NK-92 (cell line): ENCODE data around the gene CTDSP1.

Source experiments
- DNase-seq: peaks from one replicate; lab custom pipeline; 2025; ENCODE audit not compliant: unreplicated experiment; lab: John Stamatoyannopoulos, UW

The CTDSP1 gene

DNA sequence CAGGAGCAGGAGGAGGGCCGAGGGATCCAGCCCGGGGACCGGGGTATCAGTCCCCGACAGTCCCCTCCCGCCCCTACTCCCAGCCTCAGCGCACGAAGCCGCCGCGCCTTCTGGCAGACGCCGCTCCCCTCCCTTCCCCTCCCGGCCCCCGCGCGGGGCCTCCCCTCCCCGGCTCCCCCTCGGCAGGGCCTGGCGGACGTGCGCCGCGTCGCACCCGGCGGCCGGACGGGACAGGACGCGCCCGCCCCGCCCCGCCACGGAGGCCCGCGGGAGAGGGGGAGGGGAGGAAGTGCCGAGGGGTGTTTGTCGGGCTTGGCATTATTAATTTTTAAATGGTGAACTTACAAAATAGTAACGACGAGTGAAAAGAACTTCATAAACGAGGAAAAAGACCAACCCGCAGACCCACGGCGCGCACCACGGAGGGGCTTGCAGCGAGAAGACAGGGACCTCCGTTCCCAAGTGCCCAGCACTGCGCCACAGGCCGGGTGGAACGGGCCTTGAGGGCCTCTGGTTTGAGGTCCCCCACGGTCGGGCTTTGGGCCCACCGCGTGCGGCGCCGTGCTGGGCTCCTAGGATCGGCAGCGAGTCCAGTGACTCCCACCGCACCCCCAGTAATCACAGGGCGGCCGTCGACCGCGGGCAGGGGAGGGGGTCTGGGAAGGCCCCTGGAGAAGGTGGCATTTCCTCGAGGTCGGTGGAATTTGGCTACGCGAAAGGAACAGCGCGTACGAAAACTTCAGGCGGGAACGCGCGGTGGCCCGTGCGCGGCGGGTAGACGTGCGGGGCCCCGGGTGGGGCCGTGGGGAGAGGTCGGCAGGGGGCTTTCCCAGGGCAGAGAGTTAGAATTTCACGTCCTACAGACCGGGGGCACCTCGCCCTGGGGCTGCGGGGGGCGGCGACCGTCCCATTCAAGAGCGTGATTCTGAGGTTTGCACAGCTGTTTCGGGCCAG, 954 bp upstream of the CTDSP1 start:
- DNase-seq = no peak

GRCh38 chr2:218400167-218400929, 680 bp downstream of the CTDSP1 start:
- DNase-seq = no peak

DNA sequence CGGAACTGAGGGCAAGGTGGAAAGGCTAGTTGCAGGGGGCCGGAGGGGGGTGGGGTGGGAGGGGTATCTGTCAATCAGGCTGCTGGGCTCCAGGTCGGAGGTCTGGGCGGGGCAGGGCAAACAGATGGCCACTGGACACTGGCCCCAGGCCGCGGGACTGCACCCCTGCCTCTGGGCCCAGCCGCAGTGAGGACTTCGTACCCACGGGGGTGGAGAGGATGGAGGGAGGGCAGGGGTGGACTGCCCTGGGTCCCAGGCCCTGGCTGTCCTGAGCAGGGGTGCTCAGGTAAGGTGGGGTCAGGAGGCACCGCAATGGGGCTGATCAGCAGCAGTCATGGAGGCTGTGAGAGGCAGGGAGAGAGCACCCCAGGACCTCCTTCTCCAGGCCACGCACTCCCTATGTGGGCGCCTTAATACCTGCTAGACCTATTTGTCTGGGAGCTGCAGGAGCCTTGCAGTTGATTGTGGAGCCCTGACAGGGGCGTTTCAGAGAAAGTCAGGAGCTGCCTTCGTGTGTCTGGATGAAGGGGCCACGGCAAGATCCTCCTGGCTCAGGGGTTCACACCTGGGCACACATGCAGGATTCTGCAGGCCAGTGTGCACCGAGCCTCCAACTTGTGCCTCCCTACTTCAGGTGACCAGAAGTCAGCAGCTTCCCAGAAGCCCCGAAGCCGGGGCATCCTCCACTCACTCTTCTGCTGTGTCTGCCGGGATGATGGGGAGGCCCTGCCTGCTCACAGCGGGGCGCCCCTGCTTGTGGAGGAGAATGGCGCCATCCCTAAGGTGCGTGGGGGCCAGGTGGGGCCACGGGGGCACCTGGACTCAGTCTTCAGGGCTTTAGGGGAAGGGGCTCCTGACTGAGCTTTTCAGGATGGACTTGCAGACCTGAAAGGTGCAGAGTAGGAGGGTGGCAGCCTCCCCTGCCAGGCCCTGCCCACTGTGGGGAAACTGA, 1.5 kb downstream of the CTDSP1 start:
- no peak for DNase-seq

DNA sequence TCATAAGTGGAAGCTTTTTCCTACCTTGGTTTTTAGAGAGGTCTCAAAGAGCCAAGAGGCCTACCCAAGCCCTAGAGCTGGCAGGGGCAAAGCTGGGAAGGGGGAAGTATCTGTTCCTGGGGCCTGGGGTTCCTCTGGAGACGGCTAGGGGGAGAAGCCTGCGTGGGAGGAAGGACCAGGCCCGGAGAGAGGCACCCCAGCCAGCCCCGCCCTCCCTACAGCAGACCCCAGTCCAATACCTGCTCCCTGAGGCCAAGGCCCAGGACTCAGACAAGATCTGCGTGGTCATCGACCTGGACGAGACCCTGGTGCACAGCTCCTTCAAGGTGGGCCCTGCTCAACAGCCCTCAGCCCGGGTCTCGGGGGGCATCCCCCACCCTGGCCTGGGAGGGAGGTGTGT, 2.2 kb downstream of the CTDSP1 start:
- DNase-seq = no peak

- no peak for DNase-seq
Observed at GRCh38 chr2:218402491-218402901, 2.8 kb downstream of the CTDSP1 start.

GRCh38 chr2:218402911-218403411, 3.3 kb downstream of the CTDSP1 start:
- DNase-seq = no peak

DNA sequence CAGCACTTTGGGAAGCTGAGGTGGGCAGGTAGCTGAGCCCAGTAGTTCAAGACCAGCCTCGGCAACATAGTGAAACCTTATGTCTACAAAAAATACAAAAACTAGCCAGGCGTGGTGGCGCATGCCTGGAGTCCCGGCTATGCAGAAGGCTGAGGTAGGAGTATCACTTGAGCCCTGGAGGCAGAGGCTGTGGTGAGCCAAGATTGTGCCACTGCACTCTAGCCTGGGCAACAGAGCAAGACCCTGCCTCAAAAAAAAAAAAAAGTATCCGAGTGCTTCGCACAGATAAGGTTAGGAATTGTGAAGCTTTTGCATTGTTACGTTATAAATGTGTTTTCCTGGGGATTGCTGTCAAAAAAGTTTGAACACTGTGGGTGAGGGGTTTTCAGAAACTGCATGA, 4.1 kb downstream of the CTDSP1 start:
- DNase-seq = no peak

- no peak for DNase-seq
Observed at GRCh38 chr2:218404351-218405085, 4.8 kb downstream of the CTDSP1 start.

GRCh38 chr2:218405086-218405745, 5.5 kb downstream of the CTDSP1 start:
- DNase-seq = no peak

GRCh38 chr2:218405746-218406208, 6.1 kb downstream of the CTDSP1 start:
- DNase-seq = no peak

GRCh38 chr2:218406209-218406948, 6.7 kb downstream of the CTDSP1 start:
- peak; percentile 16 for DNase-seq

- no peak for DNase-seq
Observed at GRCh38 chr2:218406949-218407618, 7.4 kb downstream of the CTDSP1 start.

GRCh38 chr2:218407717-218408116, 8.0 kb downstream of the CTDSP1 start:
- no peak for DNase-seq

DNA sequence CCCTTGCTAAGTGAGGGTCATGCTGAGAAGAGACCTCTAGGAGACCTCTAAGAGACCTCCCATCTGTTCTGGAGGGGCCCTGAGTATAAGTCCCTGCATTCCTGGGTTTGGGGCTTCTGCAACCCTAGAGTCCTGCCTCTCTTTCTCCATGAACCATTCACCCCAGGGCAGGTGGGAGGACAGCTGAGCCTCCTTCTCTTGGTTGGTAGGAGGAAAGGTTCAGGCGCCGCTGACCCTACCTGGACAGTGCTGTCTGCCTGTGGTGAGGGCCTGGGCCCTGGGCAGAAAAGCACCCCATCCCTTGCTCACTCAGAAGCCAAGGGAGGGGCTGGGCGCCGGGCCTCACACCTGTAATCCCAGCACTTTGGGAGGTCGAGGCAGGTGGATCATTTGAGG, 18.7 kb downstream of the CTDSP1 start:
- DNase-seq = no peak

GRCh38 chr2:218418717-218419458, 19.2 kb downstream of the CTDSP1 start, which contains the start of gene VIL1:
Gene VIL1 (plus strand): TSS chr2:218419123. CDS start chr2:218423779, 4,656 bp downstream.
- DNase-seq = no peak

DNA sequence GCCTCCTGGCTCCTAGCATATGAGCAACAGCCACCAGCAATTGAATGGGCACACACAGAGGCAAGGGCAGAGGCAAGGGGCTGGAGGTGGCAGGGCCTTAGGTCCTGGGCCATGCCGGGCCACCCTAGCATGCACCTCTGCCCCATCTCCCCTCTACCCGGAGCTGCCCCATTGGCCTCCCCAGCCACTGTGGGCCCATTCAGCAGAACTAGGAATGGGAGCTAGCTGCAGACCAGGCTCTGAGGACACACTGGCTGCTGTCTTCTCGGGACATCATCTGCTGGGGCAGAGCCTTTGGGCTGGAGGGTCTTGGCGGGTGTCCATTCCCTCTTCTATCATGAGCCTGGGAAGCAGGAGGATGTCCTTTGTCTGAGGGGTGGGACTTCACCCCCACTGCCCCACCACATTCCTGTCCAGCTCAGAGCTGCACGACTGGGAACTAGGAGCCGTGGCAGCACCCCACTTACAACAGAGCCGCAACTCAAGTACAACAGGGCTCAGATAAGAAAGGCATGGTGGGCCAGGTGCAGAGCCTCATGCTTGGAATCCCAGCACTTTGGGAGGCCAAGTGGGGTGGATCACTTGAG, 20.1 kb downstream of the CTDSP1 start:
- DNase-seq = no peak

GRCh38 chr2:218421027-218421426, 21.4 kb downstream of the CTDSP1 start:
- no peak for DNase-seq
